ENCODE measurements around the gene CAMTA1.

- TF ChIP-seq, protein P1, sequence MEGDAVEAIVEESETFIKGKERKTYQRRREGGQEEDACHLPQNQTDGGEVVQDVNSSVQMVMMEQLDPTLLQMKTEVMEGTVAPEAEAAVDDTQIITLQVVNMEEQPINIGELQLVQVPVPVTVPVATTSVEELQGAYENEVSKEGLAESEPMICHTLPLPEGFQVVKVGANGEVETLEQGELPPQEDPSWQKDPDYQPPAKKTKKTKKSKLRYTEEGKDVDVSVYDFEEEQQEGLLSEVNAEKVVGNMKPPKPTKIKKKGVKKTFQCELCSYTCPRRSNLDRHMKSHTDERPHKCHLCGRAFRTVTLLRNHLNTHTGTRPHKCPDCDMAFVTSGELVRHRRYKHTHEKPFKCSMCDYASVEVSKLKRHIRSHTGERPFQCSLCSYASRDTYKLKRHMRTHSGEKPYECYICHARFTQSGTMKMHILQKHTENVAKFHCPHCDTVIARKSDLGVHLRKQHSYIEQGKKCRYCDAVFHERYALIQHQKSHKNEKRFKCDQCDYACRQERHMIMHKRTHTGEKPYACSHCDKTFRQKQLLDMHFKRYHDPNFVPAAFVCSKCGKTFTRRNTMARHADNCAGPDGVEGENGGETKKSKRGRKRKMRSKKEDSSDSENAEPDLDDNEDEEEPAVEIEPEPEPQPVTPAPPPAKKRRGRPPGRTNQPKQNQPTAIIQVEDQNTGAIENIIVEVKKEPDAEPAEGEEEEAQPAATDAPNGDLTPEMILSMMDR (IDR thresholded peaks at IDR 0.05; ENCODE audit: insufficient read depth, low read length, poor library complexity, severe bottlenecking): no peak
- TF ChIP-seq EZH2phosphoT487 (conservative IDR thresholded peaks at IDR 0.05; ENCODE audit: low read length): no peak
Observed at GRCh38 chr1:7360526-7360925, 575.3 kb downstream of the CAMTA1 start.

Data from SU-DHL-6 (cell line).